Middle frontal gyrus (tissue), 1 donor: Measurements from ENCODE around the gene SFTPD.

Experiments
- DNase-seq: peaks from one replicate; pipeline ENCODE4 v3.0.0-alpha.2; 2015; ENCODE audit warnings: low spot score; ENCODE audit errors: extremely low spot score

The SFTPD gene

GRCh38 chr10:79944428-79945395 is 4.2 kb downstream of the SFTPD start:
- no peak for DNase-seq

- DNase-seq: no peak
These were observed 5.0 kb downstream of the SFTPD start for GRCh38 chr10:79943871-79944270.

- no peak for DNase-seq
These were observed 6.4 kb downstream of the SFTPD start for GRCh38 chr10:79942261-79943185.

GRCh38 chr10:79941585-79942210 is 7.2 kb downstream of the SFTPD start:
- DNase-seq: no peak

- no peak for DNase-seq
These were observed 7.8 kb downstream of the SFTPD start for GRCh38 chr10:79941146-79941545.

- DNase-seq: no peak
These were observed 8.5 kb downstream of the SFTPD start for GRCh38 chr10:79940431-79940830.

- DNase-seq: no peak
These were observed 8.9 kb downstream of the SFTPD start for GRCh38 chr10:79939969-79940368.

GRCh38 chr10:79938728-79939406 is 10.0 kb downstream of the SFTPD start:
- DNase-seq: no peak

- DNase-seq: no peak
These were observed 11.2 kb downstream of the SFTPD start for GRCh38 chr10:79937701-79938151.

GRCh38 chr10:79936625-79937615 is 12.0 kb downstream of the SFTPD start:
- DNase-seq: no peak

GRCh38 chr10:79933961-79934360 is 14.9 kb downstream of the SFTPD start:
- no peak for DNase-seq

- no peak for DNase-seq
These were observed 16.0 kb downstream of the SFTPD start for GRCh38 chr10:79932841-79933379.

GRCh38 chr10:79932307-79932706 is 16.6 kb downstream of the SFTPD start:
- DNase-seq: no peak

- no peak for DNase-seq
These were observed 18.2 kb downstream of the SFTPD start for GRCh38 chr10:79930751-79931150.

GRCh38 chr10:79930267-79930666 is 18.6 kb downstream of the SFTPD start:
- DNase-seq: no peak

- DNase-seq: peak; percentile 42
These were observed 19.4 kb downstream of the SFTPD start for GRCh38 chr10:79929409-79929904.

GRCh38 chr10:79928028-79928583 is 20.8 kb downstream of the SFTPD start:
- no peak for DNase-seq

GRCh38 chr10:79927111-79927828 is 21.6 kb downstream of the SFTPD start:
- DNase-seq: peak; percentile 27
